Muscle of back (tissue), 11 donors: Measurements from ENCODE around the gene DOC2B. TPM values are rescaled to one million over a fixed set of nuclear protein-coding genes. Genes with fewer than 3 reads are reported as not detected.
A peak's percentile ranks its signal among the peaks of the same experiment; 100 is the strongest.
"Not testable (repeated sequence)": the region's sequence is repeated elsewhere in the genome, so short reads cannot be mapped to it uniquely, and the experiment has no call there.

ENCODE experiments used
- DNase-seq, 3 donors: peaks; one replicate each; pipeline versions ENCODE4 v3.0.0 to v3.0.0-alpha.2; 2013
- polyA plus RNA-seq, 10 donors: library from polyadenylated mRNA; unstranded; fragments of 120-200 nt; gene quantifications; one replicate each; pipeline ENCODE4 v1.2.1, GENCODE V29; 2013; ENCODE audit not compliant: insufficient read length in 10 of 10

The DOC2B gene
- polyA plus RNA-seq, 10 donors: 3.2 to 6.1 (median 4.6) TPM

DNA sequence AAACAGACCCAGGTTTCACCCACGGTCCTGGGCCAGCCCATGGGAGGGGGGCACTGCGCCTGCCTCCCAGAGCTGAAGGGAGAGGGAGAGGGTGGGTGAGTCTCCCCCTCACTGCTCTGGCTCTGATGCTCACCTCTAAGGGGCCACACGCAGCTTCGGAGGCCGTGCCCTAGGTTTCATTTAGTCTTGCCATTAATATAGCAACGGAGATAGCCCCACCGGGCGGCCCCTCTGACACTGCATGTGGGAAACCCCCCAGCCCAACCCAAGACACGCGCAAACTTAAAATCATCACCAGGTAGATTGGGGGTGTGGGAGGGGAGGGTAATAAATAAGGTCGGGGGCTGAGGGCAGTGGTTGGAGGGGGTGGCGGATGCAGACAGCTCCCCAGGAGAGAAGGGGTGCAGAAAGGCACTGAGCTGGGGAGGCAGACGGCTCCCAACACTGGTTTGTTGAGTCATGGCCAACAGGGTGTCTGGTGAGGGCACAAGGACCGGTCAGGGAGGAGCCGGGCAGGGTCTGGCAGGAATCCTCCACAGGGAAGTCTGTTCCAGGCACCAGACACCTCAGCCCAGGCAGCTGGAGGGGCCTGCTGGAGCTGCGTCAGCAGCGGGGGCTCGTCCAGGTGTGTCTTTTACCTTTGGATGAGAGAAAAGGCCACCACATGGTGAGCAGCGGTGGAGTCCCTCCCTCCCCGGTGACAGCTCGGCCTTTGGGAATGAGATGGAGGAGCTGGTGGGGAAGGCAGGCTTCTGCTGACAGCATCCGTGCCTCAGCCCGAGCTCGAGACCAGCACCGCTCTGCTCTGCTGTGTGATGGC is 32.0 kb upstream of the DOC2B start:
- DNase-seq: no peak

DNA sequence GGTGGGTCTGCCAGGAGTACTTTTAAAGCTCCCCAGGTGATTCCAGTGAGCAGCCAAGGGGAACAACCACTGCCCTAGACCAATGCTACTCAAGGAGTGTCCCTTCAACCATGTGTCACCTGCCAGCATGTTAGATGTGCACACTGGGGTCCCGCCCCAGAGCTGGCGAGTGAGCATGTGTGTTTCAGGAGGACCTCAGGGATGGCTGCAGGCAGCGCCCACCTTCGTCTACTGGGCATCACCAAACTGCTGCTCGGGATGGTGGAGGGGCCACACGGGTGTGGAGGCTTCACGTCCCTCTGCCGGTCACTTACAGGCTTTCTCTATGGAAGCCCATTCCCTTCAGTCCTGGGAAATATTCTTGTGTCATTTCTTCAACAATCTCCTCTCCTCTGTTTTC is 29.0 kb upstream of the DOC2B start:
- DNase-seq: no peak

DNA sequence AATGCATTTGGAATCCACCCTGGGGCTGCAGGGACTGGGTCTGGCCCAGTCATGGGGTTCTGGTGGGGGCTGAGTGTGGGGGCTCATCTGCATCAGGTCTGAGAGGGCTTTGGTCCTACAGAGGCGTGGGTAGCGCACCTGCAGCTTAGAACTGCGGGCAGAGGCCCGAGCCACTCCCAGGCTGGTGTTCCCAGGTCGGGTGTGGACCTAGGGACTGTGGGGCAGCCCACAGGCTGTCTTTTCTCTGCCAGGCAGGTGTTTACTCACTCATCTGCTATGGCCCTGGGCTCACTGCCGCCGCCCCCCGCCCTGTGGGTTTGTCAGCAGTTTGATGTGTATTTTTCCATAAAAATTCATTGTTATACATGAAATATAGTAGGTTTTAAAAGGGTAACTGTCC is 27.0 kb upstream of the DOC2B start:
- DNase-seq: no peak

DNA sequence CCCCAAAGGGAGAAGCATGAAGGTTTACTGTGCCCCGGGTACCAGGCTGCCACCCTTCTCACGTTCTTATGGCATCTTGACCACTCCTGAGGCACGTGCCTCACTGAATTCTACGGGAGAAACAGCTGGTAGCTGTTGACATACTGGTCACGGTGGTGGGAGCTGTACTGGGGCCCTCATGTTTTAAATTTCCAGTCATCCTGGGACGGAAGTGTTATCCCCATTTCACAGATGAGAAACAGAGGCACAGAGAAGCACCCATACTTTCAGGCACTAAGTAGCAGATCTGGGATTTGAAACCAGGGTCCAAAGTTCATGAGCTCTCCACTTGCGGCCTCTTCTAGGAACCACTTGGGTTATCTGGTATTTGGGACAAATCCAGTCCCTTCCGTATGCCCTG is 26.3 kb upstream of the DOC2B start:
- no peak for DNase-seq

DNA sequence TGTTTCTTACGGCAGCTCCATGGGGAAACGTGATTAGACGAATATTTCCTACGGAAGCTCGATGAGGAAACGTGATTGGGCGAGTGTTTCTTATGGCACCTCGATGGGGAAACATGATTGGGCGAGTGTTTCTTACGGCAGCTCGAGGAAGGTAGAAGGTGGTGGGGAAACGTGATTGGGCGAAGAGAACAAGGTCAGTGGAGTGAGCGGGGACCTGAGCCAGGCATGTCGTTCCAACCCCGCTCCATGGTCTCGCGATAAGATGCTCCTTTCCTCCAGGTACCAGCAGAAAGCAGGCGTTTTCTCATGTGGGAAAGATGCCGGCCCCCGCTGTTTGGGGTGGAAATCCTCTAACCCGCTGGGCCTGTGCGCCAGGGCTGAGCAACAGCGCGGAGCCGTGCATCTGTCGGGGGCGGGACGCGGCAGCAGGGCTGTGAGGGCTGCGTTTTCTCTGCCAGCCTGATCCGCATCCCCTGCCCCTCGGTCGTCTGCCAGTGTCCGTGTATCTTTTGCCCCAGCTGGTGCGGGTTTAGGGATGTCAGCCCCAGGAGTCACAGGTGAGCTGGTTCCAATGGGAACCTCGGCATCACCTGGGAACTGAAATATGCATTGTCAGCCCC is 25.6 kb upstream of the DOC2B start:
- DNase-seq: no peak

DNA sequence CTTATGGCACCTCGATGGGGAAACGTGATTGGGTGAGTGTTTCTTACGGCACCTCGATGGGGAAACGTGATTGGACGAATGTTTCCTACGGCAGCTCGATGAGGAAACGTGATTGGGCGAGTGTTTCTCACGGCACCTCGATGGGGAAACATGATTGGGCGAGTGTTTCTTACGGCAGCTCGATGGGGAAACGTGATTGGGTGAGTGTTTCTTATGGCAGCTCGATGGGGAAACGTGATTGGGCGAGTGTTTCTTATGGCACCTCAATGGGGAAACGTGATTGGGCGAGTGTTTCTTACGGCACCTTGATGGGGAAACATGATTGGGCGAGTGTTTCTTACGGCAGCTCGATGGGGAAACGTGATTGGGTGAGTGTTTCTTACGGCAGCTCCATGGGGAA is 25.0 kb upstream of the DOC2B start:
- DNase-seq: not testable (repeated sequence)

DNA sequence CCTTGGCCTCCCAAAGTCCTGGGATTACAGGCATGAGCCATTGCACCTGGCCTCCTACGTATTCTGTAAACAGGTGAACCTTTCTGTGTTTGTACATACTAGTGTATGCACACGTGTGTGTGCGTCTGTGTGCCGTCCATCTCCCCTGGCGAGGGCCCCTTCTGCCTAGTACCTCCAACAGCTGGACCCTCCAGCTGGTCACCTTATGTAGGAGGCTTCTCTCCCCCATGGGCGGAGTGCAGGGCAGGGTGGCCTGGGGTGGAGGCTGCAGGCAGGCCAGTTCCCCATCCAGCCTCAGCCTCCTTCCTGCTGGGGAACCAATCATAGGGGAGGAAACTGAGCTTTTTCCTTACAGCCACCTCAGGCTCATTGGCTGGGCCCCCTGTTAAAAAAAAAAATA is 24.4 kb upstream of the DOC2B start:
- DNase-seq: no peak

DNA sequence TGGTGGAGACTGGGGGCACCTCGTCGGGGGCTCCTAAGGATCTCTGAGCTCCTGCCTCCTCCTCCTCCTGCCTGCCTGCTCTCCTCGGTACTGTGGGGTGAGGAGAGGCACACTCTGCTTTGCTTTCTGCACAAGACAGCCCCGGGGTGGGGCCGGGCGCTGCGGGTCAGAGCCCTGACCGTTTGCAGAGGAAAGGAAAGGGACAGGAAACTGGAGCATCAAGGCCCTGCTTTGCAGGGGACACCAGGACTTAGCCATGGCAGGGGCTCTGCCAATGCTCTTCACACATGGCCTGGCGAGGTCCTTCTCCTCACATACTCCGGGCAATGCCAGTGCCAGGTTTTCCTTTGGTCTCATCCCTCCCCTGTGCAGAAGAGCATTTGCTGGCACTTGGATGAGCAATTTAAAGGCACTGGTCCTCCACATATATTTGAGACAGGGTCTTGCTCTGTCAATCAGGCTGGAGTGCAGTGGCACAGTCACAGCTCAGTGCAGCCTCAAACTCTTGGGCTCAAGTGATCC is 23.8 kb upstream of the DOC2B start:
- no peak for DNase-seq

DNA sequence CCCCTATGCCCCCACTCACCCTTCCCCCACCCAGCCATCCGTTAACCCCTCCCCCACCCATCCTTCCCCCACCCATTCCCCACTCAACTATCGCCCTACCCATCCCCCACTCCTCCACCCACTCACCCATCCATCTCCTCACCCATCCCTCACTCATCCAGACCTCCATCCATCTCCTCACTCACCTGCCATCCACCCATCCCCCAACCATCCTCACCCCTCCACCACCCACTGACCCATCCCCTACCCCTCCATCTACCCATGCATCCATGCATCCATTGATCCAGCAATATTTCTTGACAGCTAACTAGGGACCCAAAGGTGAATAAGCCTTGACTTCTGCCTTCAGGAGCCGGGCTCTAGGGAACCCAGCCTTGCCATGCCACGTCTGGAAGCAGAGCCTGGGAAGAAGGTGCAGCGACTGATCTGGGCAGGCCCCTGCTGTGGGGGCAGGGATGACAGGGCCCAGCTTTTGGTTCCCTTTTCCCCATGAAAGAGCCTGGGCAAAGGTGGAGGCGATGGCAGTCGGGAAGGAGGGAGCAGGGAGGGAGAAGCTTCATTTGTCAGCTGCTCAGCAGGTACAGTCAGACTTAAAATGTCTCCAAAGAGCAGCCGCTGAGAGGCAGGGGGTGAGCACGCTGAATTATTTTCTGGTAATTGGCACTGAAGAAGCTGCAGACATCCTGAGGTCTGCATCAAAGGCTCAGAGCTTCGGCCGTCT is 23.1 kb upstream of the DOC2B start:
- DNase-seq: no peak

DNA sequence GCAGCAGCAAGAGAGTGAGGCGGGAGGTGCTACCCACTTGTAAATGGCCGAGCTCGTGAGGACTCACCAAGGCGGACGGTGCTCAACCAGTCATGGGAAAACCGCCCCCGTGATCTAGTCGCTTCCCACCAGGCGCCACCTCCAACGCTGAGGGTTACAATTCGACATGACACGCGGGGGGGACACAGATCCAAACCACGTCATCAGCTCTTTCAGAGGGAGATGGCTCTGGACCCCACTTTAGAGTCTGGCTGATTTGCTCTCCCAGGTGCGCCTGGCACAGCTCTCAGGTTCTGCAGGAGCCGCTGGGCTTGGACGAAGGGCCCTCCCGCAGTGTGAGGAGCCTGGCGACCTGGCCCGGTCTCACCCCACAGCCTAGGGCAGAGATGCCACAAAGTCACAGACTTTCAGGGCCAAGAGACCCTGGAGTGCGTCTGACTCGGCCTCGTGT is 21.1 kb upstream of the DOC2B start:
- no peak for DNase-seq

DNA sequence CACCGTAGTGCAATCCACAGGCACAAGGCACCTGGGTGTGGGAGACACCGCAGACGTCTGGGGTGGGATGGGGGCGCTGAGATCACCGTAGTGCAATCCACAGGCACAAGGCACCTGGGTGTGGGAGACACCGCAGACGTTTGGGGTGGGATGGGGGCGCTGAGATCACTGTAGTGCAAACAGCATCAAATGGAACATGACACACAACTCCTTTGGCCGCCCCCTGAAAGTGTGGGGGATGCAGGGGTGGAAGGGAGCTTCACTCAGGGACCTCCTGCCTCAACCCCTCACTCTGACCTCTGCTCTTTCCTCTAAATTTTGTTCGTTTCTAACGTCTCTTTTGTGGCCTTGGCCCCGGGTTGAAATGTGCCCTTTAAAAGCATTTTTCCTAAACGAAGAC is 20.3 kb upstream of the DOC2B start:
- not testable (repeated sequence) for DNase-seq

DNA sequence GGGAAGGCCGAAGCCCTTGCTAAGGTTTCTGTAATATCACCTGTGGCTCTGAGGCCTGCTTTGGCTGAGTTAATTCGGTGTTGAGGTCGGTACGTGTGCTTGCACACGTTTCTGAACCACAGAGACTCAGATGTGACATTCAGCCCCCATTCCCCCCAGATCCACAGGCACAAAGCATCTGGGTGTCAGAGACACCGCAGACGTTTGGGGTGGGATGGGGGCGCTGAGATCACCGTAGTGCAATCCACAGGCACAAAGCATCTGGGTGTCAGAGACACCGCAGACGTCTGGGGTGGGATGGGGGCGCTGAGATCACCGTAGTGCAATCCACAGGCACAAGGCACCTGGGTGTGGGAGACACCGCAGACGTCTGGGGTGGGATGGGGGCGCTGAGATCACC is 19.8 kb upstream of the DOC2B start:
- DNase-seq: not testable (repeated sequence)

DNA sequence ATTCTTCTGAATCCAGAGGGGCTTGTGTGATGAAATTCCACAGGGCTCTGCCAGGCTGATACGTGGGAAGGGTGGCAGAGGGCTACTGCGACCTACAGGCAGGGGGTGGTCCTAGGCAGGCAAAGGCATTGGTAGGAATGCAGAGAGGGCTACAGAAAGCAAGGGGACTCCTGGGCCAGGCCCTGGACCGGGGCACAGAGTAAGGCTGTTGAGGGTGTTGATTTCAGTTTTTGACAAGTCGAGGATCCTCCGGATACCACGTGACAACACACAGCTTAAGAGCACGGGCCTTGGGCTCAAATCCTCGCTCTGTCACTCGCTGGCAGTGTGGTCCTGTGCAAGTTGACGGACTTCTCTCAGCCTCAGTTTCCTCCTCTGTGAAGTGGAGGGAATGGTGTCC is 19.1 kb upstream of the DOC2B start:
- DNase-seq: no peak

DNA sequence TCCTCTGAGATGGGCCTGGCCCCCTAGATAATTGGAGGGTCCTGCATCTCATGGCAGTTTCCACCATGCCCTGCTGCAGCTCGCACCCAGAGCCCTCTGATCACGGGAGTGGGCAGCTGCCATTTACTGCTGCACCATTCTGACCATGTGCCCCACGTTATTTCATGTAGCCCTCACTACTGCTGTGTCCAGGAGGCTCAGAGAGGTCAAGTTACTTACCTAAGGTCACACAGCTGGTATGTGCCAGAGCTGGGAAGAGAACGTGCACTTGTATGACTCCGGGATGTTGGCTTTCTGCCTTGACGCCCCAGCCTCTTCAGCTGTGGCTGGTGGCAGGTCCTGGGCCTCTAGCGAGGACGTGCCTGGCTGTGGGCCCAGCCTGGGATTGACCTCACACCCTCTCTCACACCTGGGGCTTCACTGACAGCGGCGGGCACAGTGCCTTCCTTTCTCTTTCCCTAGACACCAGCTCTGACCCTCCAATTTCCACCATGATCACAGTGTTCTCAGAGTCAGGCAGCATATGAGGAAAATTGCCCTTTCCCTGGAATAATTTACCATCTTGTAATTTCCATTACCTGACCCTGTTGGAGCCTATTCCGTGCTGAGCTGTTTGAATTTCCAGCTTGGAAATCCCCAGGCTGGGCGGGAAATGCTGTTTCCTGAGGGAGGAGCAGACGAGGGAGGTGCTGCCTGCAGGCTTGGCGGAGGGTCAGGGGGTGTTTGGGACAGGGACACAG is 18.5 kb upstream of the DOC2B start:
- peak in 2 of 3 donors; percentile 39 to 65 for DNase-seq

DNA sequence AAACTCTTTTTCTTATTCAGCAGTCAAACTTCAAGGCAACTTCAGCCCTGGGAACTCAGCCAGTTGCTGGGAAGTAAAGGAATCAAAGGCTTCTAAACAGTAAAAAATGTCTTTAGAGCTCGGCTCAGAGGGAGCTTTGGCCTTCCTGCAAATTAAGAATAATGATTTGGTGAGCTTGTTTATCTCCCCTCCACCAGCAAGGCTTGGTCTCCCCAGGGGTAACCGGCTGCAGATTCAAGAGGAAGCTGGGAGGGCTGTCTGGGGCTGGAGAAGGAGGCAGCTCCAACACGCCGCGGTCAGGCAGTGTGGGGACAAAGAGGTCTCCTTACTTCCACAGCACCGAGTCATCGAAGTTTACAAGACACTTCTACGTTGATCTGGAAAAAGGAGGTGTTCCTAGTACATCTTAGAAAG is 17.7 kb upstream of the DOC2B start:
- peak; percentile 30 to 82 (median 67) for DNase-seq

DNA sequence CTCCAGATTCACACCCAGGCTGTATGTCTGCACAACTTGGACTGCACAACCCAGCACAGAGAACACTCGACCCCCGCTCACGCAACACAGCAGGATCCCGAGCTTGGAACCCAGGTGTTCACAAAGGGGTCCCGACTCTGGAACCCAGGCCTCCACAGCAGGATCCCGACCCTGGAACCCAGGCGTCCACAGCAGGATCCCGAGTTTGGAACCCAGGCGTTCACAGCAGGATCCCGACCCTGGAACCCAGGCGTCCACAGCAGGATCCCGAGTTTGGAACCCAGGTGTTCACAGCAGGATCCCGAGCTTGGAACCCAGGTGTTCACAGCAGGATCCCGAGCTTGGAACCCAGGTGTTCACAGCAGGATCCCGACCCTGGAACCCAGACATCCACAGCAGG is 16.8 kb upstream of the DOC2B start:
- DNase-seq: not testable (repeated sequence)

DNA sequence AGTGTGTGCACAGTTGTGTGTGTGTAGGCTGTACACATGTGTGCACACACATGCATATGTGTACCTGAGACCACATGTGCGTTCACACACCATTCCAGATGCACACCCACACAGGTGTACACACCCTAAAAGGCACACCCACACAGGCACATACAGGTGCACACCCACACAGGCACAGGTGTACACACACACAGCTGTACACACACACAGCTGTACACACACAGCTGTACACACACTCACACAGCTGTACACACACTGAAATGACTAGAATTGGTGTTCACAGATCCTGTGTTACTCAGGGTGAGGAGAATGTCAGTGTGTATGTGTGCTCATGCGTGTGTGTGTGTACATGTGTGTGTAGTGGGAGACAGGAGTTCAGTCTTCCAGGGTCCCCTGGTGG is 15.9 kb upstream of the DOC2B start:
- DNase-seq: no peak

DNA sequence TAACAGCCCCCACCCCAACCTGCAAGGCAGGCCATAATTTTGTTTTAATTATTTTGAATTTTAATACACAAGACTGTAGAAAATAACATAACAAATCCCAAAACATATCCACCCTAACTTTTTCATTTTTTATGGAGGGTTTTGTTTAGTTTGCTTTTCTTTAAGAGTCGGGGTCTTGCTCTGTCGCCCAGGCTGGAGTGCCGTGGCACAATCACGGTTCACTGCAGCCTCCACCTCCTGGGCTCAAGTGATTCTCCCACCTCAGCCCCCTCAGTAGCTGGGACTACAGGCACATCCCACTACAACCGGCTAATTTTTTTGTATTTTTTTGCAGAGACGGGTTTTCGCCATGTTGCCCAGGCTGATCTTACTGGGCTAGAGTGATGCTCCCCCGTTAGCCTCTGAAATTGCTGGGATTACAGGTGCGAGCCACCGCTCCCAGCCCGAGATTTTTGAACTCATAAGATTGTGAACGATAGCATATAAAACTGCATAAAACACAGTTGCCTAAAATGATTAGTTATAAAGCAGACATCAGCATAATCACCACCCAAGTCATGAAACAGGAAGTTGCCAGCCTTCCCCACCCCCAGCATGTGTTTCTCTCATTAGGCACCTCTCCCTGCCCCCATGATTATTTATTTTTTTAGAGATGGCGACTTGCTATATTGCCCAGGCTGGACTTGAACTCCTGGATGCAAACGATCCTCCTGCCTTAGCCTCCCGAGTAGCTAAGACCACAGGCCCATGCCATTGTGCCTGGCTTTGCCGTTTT is 13.6 kb upstream of the DOC2B start:
- no peak for DNase-seq

DNA sequence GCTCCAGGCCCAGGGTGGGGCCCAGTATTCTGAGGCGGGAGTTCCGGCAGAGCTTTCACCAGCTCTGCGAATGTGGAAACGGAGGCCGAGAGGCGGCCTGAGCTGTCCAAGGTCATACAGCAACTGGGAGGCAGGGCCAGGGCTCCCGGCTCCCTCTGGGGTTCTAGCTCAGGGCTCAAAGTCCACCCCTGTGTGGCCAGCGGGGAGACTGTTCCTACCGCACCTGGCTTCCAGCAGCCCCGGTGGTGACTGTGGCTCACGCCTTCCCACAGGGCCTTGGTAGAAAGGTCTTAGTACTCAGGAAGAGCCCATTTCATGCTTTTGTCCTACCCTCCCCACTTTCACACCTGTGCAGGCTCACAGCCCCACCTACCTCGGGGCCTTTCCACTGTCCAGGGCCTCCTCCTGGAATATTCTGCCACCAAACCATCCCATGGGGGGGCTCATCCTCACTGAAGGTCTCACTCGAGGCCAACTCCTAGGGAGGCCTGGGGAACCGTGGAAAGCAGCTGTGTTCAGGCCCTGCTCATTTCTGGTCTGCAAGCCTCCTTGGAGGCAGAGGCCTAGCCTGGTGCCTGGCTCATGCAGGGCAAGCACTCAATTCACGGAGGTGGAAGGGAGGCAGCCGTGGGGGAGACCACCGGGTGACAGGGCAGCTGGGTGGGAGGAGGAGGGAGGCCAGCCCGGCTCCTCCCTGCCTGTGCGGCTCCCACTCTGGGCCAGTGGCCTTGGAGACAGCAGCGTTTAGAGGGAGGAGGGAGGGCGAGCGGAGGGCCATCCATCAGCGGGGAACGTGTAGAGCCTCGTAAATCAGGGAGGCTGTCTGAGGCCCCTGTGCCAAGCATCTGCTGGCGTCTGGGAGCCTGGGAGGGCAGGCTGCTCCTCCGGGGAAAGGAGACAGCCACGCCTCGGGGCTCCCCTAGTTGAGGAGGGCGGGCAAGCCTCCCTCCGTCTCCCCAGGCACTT is 12.7 kb upstream of the DOC2B start:
- no peak for DNase-seq

DNA sequence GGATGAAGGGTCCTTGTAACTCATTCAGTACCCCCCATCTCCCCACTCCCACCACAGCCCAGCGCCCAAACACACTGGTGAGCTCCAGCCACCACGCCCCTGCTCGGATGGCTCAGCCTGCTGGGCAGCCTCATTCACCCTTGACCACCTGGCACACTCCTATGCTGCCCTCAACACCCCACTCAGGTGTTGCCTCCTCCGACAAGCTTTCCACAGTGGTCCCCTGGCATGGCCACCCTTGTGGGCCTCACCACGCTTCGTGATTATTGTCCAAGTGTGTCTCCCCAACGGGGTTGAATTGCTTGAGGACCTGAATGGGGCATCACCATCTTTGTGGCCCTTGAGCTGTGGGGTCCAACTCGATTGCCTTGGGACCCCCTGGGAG is 12.0 kb upstream of the DOC2B start:
- DNase-seq: no peak
